ENCODE results near the gene CCDC186. TPM values are rescaled to one million over a fixed set of nuclear protein-coding genes. Genes with fewer than 3 reads are reported as not detected.

CCDC186 gene
- 1.3 and 1.6 TPM in 2 replicates for polyA plus RNA-seq (2012; rRNA removed)
- 1.3 and 1.7 TPM in 2 replicates for polyA plus RNA-seq (2012; cell fraction: cytosol; rRNA removed)
- 1.9 and 2.7 TPM in 2 replicates for polyA plus RNA-seq (2012; cell fraction: nucleus; rRNA removed)

GRCh38 chr10:114173921-114174694 is at the start of gene CCDC186:
Gene CCDC186 (minus strand): TSS chr10:114174203. CDS start chr10:114163268, 10,935 bp downstream.
- H3K4me3 ChIP-seq (ENCODE audit: low read depth in 2 of 2, low read length in 1 of 2), result peak within 1 kb of the TSS; percentile 91 to 99
- DNase-seq, result peak; percentile 97
- peaks cover 46% of the 10 kb centered on the region; the same call in 1 of the 2 replicates for H3K79me2 ChIP-seq (ENCODE audit: insufficient read depth)
- CTCF ChIA-PET, result interaction anchor here (0.8 to 1.3 kb wide), 3 partner anchors 16 to 130 kb away, joined by 3 read pairs; no protein-coding TSS in a partner anchor
- no peaks in the 10 kb centered on the region for H3K36me3 ChIP-seq (replicated peaks in 1 of 2; ENCODE audit: control insufficient read depth in 1 of 2, insufficient read depth in 2 of 2, low read length in 1 of 2)
- H4K20me1 ChIP-seq (ENCODE audit: insufficient read depth), result no peaks in the 10 kb centered on the region
- H3K4me2 ChIP-seq, result peak within 1 kb of the TSS; percentile 89
- 0 out of 2 replicates have a peak, but pooled peaks have one; percentile 10 for TF ChIP-seq MAX (IDR thresholded peaks at IDR 0.05; ENCODE audit: low read depth)
- TF ChIP-seq MXI1 (IDR thresholded peaks at IDR 0.05; ENCODE audit: low read depth, low read length), result 0 out of 2 replicates have a peak, but pooled peaks have one; percentile 38
- 0 out of 2 replicates have a peak, but pooled peaks have one; percentile 24 for TF ChIP-seq NRF1 (IDR thresholded peaks at IDR 0.05; ENCODE audit: low read depth, low read length)
- TF ChIP-seq IRF3 (IDR thresholded peaks at IDR 0.05; ENCODE audit: low read depth, low read length), result no peak
- peak; percentile 93 for TF ChIP-seq YY1 (IDR thresholded peaks at IDR 0.05; ENCODE audit: low read depth)
- TF ChIP-seq PBX3 (IDR thresholded peaks at IDR 0.05), result no peak
- peak; percentile 92 for TF ChIP-seq RFX5 (IDR thresholded peaks at IDR 0.05; ENCODE audit: low read length)
- TF ChIP-seq SIN3A (IDR thresholded peaks at IDR 0.05; ENCODE audit: borderline replicate concordance, low read depth, low read length), result peak; percentile 68; the same call in 1 of the 2 replicates
- TF ChIP-seq POLR2AphosphoS5 (IDR thresholded peaks at IDR 0.05; ENCODE audit: low read depth, low read length), result peak; percentile 90
- no peak for TF ChIP-seq EZH2phosphoT487 (IDR thresholded peaks at IDR 0.05; ENCODE audit: borderline replicate concordance, low read depth)
- peak; percentile 72 for TF ChIP-seq TAF1 (IDR thresholded peaks at IDR 0.05; ENCODE audit: borderline replicate concordance, low read depth, low read length)
- H3K27me3 ChIP-seq (ENCODE audit: insufficient read depth), result no peaks in the 10 kb centered on the region
- peaks cover 3% of the 10 kb centered on the region for H3F3A ChIP-seq (replicated peaks; ENCODE audit: insufficient read depth)
- POLR2A ChIA-PET, result no interaction called here
- peak within 1 kb of the TSS; percentile 55 to 79; a peak in 3 of 4 replicates for H3K27ac ChIP-seq (ENCODE audit: low read depth in 2 of 2, low read length in 1 of 2)
- peaks cover 0 to 4% of the 10 kb centered on the region in 2 experiments; a peak in 2 of 4 replicates for H3K4me1 ChIP-seq (ENCODE audit: control insufficient read depth in 1 of 2, insufficient read depth in 2 of 2, low read depth in 1 of 2, low read length in 1 of 2)
- no peaks in the 10 kb centered on the region for H3K9me3 ChIP-seq
- WGBS (ENCODE audit: low lambda C conversion rate), result 2% methylated on average over 21 of the region's 49 CpGs
- peak within 1 kb of the TSS; percentile 91 for H3K9ac ChIP-seq
- no peaks in the 10 kb centered on the region for H3K9me2 ChIP-seq
- H2AFZ ChIP-seq (ENCODE audit: low read depth), result peak within 1 kb of the TSS; percentile 99

GRCh38 chr10:114223066-114223465 is 49.1 kb upstream of the CCDC186 start:
- POLR2A ChIA-PET, result no interaction called here
- Histone ChIP-seq H3K4me1 (ENCODE audit: control insufficient read depth in 1 of 2, insufficient read depth in 2 of 2, low read depth in 1 of 2, low read length in 1 of 2) (no peaks in the 10 kb centered on the region), H3F3A (replicated peaks; ENCODE audit: insufficient read depth) (no peaks in the 10 kb centered on the region), H3K36me3 (replicated peaks in 1 of 2; ENCODE audit: control insufficient read depth in 1 of 2, insufficient read depth in 2 of 2, low read length in 1 of 2) (no peaks in the 10 kb centered on the region), H4K20me1 (ENCODE audit: insufficient read depth) (no peaks in the 10 kb centered on the region), H3K9me2 (no peaks in the 10 kb centered on the region), H3K9me3 (no peaks in the 10 kb centered on the region), H3K4me3 (ENCODE audit: low read depth in 2 of 2, low read length in 1 of 2) (no peak overlapping the region), H2AFZ (ENCODE audit: low read depth) (no peak overlapping the region), H3K27ac (ENCODE audit: low read depth in 2 of 2, low read length in 1 of 2) (no peak overlapping the region), H3K4me2 (no peak overlapping the region), H3K27me3 (ENCODE audit: insufficient read depth) (no peaks in the 10 kb centered on the region; the same call in 1 of the 2 replicates), H3K9ac (no peak overlapping the region), H3K79me2 (ENCODE audit: insufficient read depth) (no peaks in the 10 kb centered on the region)
- CTCF ChIA-PET, result interaction anchor here (1.6 to 1.8 kb wide), 2 partner anchors 18 to 20 kb away, joined by 3 to 4 read pairs; no protein-coding TSS in a partner anchor
- 23% methylated on average over 3 of the region's 4 CpGs for WGBS (ENCODE audit: low lambda C conversion rate)
- DNase-seq, result no peak
- TF ChIP-seq TEAD4 (IDR thresholded peaks at IDR 0.05; ENCODE audit: borderline replicate concordance, insufficient read depth) (no peak), TAF1 (IDR thresholded peaks at IDR 0.05; ENCODE audit: borderline replicate concordance, low read depth, low read length) (no peak), ELF1 (IDR thresholded peaks at IDR 0.05) (no peak), EZH2phosphoT487 (IDR thresholded peaks at IDR 0.05; ENCODE audit: borderline replicate concordance, low read depth) (no peak), RAD21 (IDR thresholded peaks at IDR 0.05; ENCODE audit: low read length) (no peak), RFX5 (IDR thresholded peaks at IDR 0.05; ENCODE audit: low read length) (no peak), SMC3 (IDR thresholded peaks at IDR 0.05; ENCODE audit: low read depth, low read length) (no peak), SIN3A (IDR thresholded peaks at IDR 0.05; ENCODE audit: borderline replicate concordance, low read depth, low read length) (no peak), ZBTB33 (IDR thresholded peaks at IDR 0.05; ENCODE audit: borderline replicate concordance, low read depth) (no peak), USF1 (IDR thresholded peaks at IDR 0.05; ENCODE audit: borderline replicate concordance, low read depth) (no peak), TCF12 (IDR thresholded peaks at IDR 0.05) (no peak), FOXJ3 (CRISPR knock-in tag; IDR thresholded peaks at IDR 0.05) (no peak), GABPA (IDR thresholded peaks at IDR 0.05; ENCODE audit: low read depth) (no peak), CHD2 (IDR thresholded peaks at IDR 0.05; ENCODE audit: low read length, partially characterized antibody) (no peak)
